Smooth muscle cell (in vitro differentiated cells): Measurements from ENCODE around the gene FAM181B. TPM values are rescaled to one million over a fixed set of nuclear protein-coding genes. Genes with fewer than 3 reads are reported as not detected.
"Not testable (repeated sequence)": the region's sequence is repeated elsewhere in the genome, so short reads cannot be mapped to it uniquely, and the experiment has no call there.

Source experiments
- DNase-seq: peaks from one replicate; lab custom pipeline; 2025; ENCODE audit not compliant: unreplicated experiment; lab: John Stamatoyannopoulos, UW
- H2AFZ ChIP-seq: fragments of 200-600 bp; sonication (generic); 2 replicates; pipeline ENCODE4 v1.6.0; 2016; ENCODE audit warnings: antibody characterized with exemption, low read depth, mild to moderate bottlenecking
- H3F3A ChIP-seq: fragments of 200-600 bp; sonication (generic); 2 replicates; pipeline ENCODE4 v1.6.0; 2017; ENCODE audit warnings: antibody characterized with exemption, low read depth
- H3K27ac ChIP-seq: fragments of 200-600 bp; sonication (generic); 2 replicates; pipeline ENCODE4 v1.5.1; 2016; ENCODE audit warnings: low read depth, mild to moderate bottlenecking
- H3K27me3 ChIP-seq: fragments of 200-600 bp; sonication (generic); 2 replicates; pipeline ENCODE4 v1.6.1; 2016; ENCODE audit warnings: low read depth, mild to moderate bottlenecking
- H3K36me3 ChIP-seq: fragments of 200-600 bp; sonication (generic); 2 replicates; pipeline ENCODE4 v1.5.1; 2016; ENCODE audit warnings: low read depth
- H3K4me1 ChIP-seq: fragments of 200-600 bp; sonication (generic); 2 replicates; pipeline ENCODE4 v1.5.1; 2016; ENCODE audit warnings: low read depth
- H3K4me2 ChIP-seq: fragments of 200-600 bp; sonication (generic); 2 replicates; pipeline ENCODE4 v1.6.0; 2016; ENCODE audit warnings: mild to moderate bottlenecking
- H3K4me3 ChIP-seq: fragments of 200-600 bp; sonication (generic); 2 replicates; pipeline ENCODE4 v1.5.1; 2016; ENCODE audit warnings: mild to moderate bottlenecking
- H3K79me2 ChIP-seq: fragments of 200-600 bp; sonication (generic); 2 replicates; pipeline ENCODE4 v1.6.0; 2016; ENCODE audit warnings: low read depth, mild to moderate bottlenecking
- H3K9ac ChIP-seq: fragments of 200-600 bp; sonication (generic); 2 replicates; pipeline ENCODE4 v1.6.0; 2016; ENCODE audit warnings: low read depth
- H3K9me3 ChIP-seq: fragments of 200-600 bp; sonication (generic); replicated peaks from 2 replicates; pipeline ENCODE4 v1.5.1; 2016; ENCODE audit warnings: low read depth
- H4K20me1 ChIP-seq: fragments of 200-600 bp; sonication (generic); 2 replicates; pipeline ENCODE4 v1.6.0; 2016; ENCODE audit warnings: low read depth
- CTCF ChIP-seq: fragments of 200-600 bp; sonication (generic); IDR thresholded peaks from 2 replicates; pipeline ENCODE4 v1.5.1; 2017; ENCODE audit warnings: borderline replicate concordance, mild to moderate bottlenecking, antibody characterized with exemption; ENCODE audit not compliant: insufficient read depth, poor library complexity, severe bottlenecking
- WGBS: methylation state at CpG from one replicate; pipeline ENCODE4 v1.1.7; 2016; ENCODE audit warnings: low lambda C conversion rate; 5-methylcytosine and 5-hydroxymethylcytosine counted together
- polyA plus RNA-seq: library from polyadenylated mRNA; unstranded; fragments of >200 nt; fragmentation: Nextera tagmentation; extraction: Ambion mirVana; gene quantifications from 2 replicates; pipeline ENCODE4 v1.2.1, GENCODE V29; 2016
- total RNA-seq: library from RNA; depleted of rRNA; stranded (reverse); fragments of >200 nt; gene quantifications from 2 replicates; pipeline ENCODE4 v1.2.3, GENCODE V29; 2014

Gene FAM181B
- total and polyA plus RNA-seq, 2 experiments from 2014 or later = not detected

GRCh38 chr11:82698576-82699352 is 34.9 kb downstream of the FAM181B start:
- 77% methylated on average over 6 of the region's 6 CpGs for WGBS
- H2AFZ ChIP-seq = no peak overlapping the region
- TF ChIP-seq CTCF = no peak
- H3F3A ChIP-seq = no peaks in the 10 kb centered on the region
- H3K79me2 ChIP-seq = no peaks in the 10 kb centered on the region
- H3K27ac ChIP-seq = no peak overlapping the region
- H3K4me3 ChIP-seq = no peak overlapping the region
- H3K27me3 ChIP-seq = peaks cover 8% of the 10 kb centered on the region
- H3K36me3 ChIP-seq = no peaks in the 10 kb centered on the region
- no peaks in the 10 kb centered on the region for H3K4me1 ChIP-seq
- H4K20me1 ChIP-seq = no peaks in the 10 kb centered on the region
- H3K4me2 ChIP-seq = no peak overlapping the region
- DNase-seq = no peak
- no peak overlapping the region for H3K9ac ChIP-seq
- no peaks in the 10 kb centered on the region for H3K9me3 ChIP-seq

DNA sequence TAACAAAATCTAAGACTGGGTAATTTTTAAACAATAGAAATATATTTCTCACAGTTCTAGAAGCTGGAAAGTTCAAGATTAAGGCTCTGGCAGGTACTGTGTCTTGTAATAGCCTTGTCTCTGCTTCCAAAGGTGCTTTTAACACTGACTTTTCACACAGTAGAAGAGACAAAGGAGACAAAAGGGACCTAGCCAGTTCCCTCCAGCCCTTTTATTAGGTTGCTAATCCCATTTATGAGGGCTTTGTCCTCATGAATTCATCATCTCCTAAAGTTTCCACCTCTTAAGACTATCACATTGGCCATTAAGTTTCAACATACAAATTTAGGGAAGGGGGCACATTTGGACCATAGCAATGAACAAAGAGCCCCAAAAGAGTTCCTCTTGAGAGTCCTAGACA is 40.7 kb downstream of the FAM181B start:
- H3K9ac ChIP-seq = no peak overlapping the region
- H4K20me1 ChIP-seq = no peaks in the 10 kb centered on the region
- no peak overlapping the region for H3K4me2 ChIP-seq
- no peaks in the 10 kb centered on the region for H3K79me2 ChIP-seq
- H3K4me3 ChIP-seq = no peak overlapping the region
- H3F3A ChIP-seq = no peaks in the 10 kb centered on the region
- peaks cover 10% of the 10 kb centered on the region for H3K27me3 ChIP-seq
- no peak overlapping the region for H2AFZ ChIP-seq
- no peak for DNase-seq
- H3K9me3 ChIP-seq = no peaks in the 10 kb centered on the region
- H3K36me3 ChIP-seq = no peaks in the 10 kb centered on the region
- H3K27ac ChIP-seq = no peak overlapping the region
- peaks cover 7% of the 10 kb centered on the region for H3K4me1 ChIP-seq
- TF ChIP-seq CTCF = no peak

- H3K27ac ChIP-seq, H3K4me2 ChIP-seq, H4K20me1 ChIP-seq, H3K79me2 ChIP-seq, H3K4me1 ChIP-seq, H2AFZ ChIP-seq, DNase-seq, H3K36me3 ChIP-seq, H3K27me3 ChIP-seq, H3K9ac ChIP-seq, H3K4me3 ChIP-seq, H3K9me3 ChIP-seq, H3F3A ChIP-seq: not testable (repeated sequence)
- 93% methylated on average over 23 of the region's 23 CpGs for WGBS
Measured at GRCh38 chr11:82689347-82689746, 44.3 kb downstream of the FAM181B start.

- no peak overlapping the region for H3K9ac ChIP-seq
- no peaks in the 10 kb centered on the region for H3K36me3 ChIP-seq
- H2AFZ ChIP-seq = no peak overlapping the region
- no peak overlapping the region for H3K4me2 ChIP-seq
- no peaks in the 10 kb centered on the region for H4K20me1 ChIP-seq
- no peaks in the 10 kb centered on the region for H3F3A ChIP-seq
- H3K9me3 ChIP-seq = no peaks in the 10 kb centered on the region
- no peak overlapping the region for H3K4me3 ChIP-seq
- H3K79me2 ChIP-seq = no peaks in the 10 kb centered on the region
- WGBS = 94% methylated on average over 2 of the region's 2 CpGs
- no peak for DNase-seq
- H3K27me3 ChIP-seq = no peaks in the 10 kb centered on the region
- no peak for TF ChIP-seq CTCF
- no peaks in the 10 kb centered on the region for H3K4me1 ChIP-seq
- no peak overlapping the region for H3K27ac ChIP-seq
Measured at GRCh38 chr11:82686211-82686610, 47.5 kb downstream of the FAM181B start.
